Right kidney (tissue), 1 donor: ENCODE results near the gene SLC12A7.

Source experiments
- DNase-seq: peaks from one replicate; pipeline ENCODE4 v3.0.0-alpha.2; 2016

SLC12A7 gene

GRCh38 chr5:1142886-1143669, 31.2 kb upstream of the SLC12A7 start:
- DNase-seq, result no peak

- no peak for DNase-seq
Measured at GRCh38 chr5:1141834-1142233, 30.0 kb upstream of the SLC12A7 start.

- DNase-seq, result no peak
Measured at GRCh38 chr5:1140818-1141189, 28.9 kb upstream of the SLC12A7 start.

DNA sequence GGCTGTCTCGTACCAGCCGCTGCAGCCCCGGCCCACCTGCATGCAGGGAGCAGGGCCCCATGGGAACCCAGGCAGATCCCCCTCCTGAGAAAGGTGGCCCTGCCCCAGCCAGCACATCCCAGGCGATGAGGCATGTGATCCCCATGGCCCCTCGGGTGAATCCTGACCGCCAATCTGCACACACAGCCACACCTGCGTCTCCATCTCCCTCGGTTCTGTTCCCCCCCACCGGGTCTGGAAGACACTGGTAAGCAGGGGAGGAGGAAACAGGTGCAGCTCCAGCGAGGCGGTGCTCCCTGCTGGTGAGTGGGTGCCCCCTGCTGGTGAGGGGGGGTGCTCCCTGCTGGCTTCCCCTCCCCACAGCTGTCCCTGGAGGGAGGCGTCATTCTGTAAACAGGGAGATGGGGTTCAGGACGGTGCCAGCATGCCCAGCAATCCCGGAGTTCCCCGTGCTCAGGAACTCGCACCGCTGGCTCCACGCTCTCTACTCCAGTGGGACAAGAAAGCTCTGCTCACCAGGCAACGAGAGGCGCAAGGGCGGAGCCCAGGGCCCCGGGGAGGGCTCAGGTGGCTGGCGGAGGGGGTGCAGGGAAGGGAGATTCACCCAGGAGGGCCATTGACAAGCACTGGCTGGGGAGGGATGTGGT, 28.4 kb upstream of the SLC12A7 start:
- DNase-seq, result peak; percentile 63

DNA sequence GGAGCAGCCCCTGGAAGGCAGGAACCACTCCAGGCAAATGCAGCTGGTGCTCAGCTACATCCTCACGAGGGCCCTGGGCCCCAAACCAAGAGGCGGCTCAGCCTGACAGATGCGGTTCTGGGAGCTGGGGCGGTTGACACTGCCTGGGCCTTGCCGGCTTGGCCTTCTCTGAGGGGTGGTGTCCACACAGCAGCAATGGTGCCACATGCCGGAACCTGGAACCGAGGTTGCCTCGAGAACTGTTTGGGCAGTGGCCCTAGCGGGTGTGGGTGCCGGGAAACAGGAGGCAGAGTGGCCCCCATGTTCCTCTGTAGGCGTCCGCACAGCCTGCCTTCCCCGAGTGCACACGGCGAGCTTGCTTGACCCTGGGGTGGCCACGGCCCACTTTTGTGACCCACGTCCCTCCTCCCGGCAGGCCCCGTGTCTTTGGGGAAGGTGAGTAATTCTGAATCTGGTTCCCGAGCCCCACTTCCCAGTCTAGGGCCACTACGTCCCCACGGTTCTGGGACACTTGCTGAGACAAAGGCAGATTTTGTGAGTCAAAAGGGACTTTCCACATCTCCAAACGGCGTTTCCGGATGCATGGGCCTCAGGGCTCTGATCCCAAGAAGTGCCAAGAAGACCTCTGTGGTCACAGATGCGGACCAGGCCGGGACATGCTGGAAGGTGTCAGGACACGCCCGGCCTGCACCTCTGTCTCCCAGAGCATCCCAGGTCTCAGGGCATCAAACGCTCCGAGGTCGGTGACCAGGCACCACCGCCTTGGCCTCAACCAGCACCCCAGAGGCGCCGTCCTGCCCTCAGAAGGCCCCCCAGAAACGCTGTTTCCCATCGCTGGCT, 27.7 kb upstream of the SLC12A7 start:
- DNase-seq, result no peak

DNA sequence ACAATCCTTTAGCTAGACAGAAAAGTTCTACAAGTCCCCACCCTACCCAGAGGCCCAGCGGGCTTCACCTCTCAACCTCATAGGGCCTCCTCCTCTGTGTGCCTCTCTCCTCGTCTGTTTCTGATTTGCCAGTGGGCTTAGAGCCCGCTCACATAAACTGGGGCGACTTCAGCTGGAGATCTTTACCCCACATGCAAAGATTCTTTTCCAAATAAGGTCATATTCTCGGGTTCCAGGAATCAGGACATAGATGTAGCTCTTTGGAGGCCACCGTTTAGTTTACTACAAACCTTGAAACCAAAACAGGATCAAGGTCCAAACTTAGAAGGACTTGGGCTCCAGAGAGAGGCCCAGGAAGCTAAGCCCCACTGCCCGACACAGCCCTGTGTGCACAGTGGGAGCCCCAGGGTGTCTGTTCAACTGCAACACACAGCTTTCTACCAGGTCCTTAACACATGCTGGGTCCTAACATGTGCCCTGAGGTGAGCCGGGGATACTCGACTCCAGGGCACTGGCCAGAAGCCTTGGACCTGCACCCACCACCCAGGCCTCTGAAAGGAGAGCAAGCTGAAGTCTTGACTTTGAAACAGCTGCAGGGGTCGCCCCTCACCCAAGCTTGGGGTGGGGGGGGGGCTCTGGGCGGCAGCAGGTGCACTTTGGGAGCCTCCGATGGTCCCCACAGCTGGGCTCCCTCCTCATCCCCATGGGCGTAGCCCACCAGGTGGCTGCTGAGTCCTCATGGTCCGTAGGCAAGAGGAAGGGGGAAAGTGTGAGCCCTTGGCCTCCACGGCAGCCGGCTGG, 26.8 kb upstream of the SLC12A7 start:
- no peak for DNase-seq

- DNase-seq, result no peak
Measured at GRCh38 chr5:1137567-1138444, 25.9 kb upstream of the SLC12A7 start.

DNA sequence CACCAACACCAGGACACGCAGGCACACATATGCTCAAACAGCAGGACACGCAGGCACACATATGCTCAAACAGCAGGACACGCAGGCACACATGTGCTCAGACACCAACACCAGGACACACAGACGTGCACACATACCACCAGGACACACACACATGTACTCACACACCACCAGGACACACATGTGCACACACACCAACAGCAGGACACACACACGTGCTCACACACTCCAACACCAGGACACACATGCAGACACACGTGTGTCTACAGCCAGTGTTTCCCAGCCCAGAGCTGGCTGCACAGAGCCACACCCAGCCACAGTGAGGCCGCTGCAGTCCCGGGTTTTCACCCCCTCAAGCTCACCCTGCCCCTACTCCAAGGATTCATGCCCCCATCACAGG, 25.0 kb upstream of the SLC12A7 start:
- no peak for DNase-seq

- no peak for DNase-seq
Measured at GRCh38 chr5:1135696-1136525, 24.0 kb upstream of the SLC12A7 start.

GRCh38 chr5:1134478-1134877, 22.6 kb upstream of the SLC12A7 start:
- no peak for DNase-seq

DNA sequence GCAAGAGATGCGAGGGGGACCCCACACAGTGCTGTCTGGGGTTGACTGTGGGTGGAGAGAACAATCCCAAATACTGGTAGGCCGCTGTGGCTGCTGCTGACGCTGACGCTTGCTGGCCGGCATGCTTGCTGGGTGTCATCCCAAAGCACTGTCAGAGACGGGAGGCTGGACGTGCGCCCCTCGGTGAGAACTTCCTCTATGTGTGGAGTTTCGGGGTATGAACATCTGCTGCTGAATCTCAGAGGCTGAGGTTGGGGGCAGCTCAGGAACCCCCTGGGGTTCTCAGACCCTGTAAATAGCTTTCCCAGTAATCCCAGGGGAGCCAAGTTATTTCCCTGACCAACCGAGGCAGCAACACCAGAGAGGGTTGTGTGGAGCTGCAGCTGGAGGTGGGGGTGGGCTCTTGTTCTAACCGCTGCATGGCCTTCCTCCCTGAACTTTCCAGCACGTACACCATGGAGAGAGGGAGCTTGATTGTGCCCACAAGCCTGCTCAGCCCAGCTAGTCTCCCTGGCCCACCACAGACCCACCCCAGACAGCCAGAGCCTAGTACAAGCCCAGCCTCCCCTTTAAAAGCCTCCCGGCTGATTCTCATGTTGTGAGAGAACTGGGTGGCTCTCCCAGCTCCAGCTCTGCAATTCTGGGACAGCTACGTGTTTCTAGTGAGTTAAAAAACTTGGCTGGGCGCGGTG, 21.8 kb upstream of the SLC12A7 start:
- DNase-seq, result no peak

DNA sequence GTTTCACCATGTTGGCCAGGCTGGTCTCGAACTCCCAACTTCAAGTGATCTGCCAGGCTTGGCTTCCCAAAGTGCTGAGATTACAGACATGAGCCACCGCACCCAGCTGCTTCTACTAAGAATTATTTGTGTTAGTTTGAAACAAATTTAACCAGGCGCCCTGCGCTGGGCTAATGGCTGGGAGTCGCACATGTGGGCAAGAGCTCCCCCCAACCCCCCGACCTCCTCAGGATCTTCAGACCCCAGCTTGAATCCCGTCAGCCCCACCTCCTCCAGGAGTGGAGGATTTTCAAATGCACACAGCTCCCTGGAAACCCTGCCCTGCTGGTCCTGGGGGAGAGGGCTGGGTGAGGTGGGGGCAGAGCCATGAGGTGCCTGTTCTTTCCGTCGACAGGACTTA, 21.2 kb upstream of the SLC12A7 start:
- no peak for DNase-seq

DNA sequence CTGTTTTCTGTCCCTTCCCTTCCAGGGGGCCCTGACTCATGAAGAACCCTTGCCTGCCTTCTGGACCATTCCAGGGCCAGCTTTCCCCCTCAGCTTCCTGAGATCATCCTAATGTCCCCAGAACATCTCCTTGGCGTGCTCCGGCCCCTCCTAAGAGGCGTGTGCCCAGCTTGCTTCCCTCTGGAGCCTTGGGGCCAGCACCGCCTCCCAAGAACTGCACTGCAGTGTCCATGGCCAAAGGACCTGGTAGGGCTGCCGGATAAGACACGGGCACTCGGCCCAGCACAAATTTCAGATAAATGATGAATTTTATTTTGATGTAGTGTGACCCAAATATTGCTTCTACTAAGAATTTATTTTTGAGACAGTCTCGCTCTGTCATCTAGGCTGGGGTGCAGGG, 20.7 kb upstream of the SLC12A7 start:
- DNase-seq, result no peak

DNA sequence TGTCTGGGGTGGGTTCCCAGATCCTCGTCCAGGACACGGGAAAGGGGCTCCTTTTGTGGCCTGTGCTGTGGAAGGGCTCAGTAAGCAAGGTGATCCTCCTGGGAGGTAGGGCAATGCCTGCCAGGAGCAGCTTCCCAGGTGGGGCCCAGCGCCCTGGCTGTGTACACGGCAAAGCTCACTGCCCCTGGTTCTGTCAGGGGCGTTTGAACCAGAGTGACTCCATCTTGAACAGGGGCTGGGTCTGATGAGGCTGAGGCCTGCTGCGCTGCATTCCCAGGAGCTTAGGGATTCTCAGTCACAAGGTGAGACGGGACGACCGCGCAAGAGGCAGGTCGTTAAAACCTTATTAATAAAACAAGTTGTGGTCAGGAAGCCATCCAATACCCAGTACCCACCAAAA, 19.9 kb upstream of the SLC12A7 start:
- no peak for DNase-seq

DNA sequence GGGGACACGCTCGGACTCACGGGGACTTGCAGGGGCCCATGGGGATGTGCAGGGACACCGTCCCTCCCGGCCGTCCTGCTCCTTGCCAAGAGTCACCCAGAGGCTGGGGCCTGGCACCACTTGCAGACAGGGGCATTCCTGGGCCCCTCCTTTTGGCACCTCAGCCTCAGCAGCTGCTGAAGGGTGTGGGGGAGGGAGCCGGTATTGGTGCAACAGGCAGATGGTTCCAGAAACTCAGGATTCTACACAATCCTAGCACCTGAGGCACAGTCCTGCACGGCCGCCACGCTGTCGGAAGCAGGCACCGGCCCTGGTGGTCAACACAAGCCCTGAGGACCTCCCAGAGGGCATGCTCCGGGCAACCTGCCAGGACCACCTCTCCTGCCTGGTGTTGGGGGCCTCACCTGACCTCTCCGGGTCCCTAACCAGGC, 19.3 kb upstream of the SLC12A7 start:
- no peak for DNase-seq

- peak; percentile 51 for DNase-seq
Measured at GRCh38 chr5:1130218-1130946, 18.5 kb upstream of the SLC12A7 start.

- no peak for DNase-seq
Measured at GRCh38 chr5:1129711-1130055, 17.8 kb upstream of the SLC12A7 start.

DNA sequence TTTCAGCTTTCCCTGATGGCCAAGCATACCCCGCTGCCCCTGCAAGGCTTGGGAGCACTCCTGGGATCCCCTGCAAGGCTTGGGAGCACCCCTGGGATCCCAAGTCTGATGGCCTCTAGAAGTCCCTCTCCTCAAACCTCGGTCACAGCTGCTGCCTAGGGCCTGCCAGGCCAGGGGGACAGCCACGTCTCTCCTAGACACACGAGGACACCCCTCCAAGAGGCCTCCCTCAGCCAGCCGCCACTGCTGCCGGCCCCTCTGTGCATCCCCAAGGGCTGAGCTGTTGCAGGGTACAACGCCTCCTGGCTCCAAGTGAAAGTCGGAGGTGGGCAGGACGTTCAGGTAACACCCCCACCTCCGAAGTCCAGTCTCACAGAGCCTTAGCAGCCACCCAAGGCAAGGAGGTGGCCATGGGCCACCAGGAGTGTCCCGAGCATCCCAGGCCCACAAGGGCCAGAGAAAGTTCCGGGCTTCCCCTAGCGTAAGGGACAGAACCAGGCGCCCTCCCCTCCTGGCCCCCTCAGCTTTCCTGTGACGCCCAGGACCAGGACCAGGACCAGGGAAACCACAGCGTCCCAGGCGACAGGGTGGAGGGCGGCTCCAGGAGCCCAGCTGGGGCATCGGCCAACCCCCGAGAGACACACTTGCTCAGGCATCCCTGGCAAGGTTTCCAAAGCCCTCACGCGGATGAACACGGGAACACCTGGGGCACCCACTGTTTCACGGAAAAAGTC, 17.3 kb upstream of the SLC12A7 start:
- DNase-seq, result no peak
